ENCODE measurements around the gene DIDO1.
"Not testable (repeated sequence)": the region's sequence is repeated elsewhere in the genome, so short reads cannot be mapped to it uniquely, and the experiment has no call there.

Gene DIDO1

DNA sequence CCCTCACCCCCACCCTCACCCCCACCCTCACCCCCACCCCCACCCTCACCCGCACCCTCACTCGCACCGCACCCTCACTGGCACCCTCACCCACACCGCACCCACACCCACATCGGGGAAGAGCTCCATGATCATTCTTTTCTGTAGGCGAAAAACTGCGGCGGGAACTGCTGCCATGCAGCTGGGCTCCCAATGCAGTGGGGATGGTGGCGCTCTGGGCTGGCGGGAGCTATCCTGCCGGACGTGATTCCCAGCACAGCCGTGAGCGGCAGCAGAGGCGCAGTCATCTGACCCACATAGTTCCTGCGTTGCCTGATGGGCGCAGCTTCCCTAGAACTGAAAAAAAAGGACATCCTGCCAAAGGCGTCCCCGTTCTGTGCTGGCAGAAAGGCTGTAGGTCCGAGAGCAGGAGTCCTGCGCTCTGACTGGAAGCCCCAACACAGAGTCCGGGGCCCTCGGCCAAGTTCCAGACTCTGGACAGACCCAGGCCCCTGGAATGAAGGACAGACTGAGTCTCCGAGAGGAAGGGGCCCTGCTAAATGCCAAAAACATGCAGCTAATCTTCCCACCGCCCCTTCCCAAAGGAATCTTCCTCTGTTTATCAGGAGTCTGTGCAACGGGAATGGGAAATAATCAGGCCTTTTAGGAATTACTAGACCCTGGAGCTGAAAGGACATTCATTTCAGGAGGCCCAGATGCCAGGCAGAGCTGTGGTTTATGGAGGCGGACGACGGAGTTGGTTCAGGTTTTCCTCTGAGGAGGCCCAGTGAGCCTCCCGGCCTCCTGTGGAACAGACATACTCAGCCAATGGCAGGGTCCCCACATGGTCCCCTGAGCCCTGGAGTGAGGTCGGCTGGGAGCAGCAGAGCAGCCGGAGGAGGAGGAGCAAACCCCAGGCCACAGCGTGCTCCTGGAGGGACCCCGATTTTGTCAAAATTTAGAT lies 50.6 kb downstream of the DIDO1 start:
- DNase-seq, result no peak

DNA sequence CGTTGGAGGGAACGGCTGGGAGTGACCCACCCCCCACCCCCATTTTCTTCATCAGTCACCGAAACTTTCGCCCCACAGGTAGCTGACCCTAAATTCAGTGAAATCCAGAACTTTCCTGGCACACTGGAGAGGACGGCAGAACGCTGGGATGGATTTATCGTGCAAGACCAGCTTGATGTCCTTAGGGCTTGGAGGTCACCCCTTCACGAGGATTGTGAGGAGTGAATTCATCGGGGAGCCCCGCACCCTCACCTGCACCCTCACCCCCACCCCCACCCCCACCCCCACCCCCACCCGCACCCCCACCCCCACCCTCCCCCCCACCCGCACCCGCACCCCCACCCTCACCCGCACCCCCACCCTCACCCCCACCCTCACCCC lies 51.4 kb downstream of the DIDO1 start:
- DNase-seq, result no peak

DNA sequence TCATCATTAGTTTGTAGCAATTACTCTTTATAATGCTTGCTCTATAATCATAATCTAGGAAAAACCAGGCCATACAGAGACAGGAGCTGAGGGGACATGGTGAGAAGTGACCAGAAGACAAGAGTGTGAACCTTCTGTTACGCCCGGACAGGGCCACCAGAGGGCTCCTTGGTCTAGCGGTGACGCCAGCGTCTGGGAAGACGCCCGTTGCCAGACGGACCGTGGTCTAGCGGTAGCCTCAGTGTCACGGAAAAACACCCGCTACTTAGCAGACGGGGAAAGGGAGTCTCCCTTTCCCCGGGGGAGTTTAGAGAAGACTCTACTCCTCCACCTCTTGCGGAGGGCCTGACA lies 52.6 kb downstream of the DIDO1 start:
- peak; percentile 51 for DNase-seq

DNA sequence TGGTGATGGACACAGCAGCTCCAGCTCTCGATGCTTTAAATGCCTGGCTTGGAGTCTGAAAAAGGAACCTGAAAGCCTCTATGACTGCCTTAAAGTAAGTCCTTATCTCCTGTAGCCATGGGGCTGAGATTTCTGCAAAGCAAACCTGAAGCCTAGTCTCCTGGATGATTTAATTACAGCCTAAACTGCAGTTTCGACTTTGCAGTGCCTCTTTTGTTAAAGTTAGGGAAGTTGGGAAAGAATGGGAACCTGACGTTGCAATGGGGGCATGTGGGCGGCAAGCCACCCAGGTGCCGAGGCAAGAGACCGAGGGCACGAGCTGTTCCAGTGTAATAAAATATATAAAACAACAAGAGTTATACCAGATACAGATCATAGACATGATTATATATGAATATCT lies 53.0 kb downstream of the DIDO1 start:
- no peak for DNase-seq

DNA sequence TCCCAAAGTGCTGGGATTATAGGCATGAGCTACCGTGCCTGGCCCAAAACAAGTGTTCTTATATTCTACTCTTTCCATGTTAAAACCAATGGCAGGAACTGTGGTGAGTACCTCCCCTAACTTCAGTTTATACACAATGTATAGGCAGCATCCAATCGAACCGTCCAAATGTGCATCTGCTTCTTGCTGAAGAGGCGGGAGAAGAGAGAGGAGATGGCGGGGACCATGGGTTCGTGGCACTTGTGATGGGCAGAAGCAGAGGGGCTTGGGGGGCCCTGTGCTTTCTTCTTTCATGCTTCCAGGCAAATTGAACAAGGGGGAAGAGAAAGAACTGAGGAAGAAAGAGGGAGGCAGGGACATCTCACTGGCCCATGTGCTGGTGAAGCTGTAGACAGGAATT lies 53.4 kb downstream of the DIDO1 start:
- DNase-seq, result no peak

DNA sequence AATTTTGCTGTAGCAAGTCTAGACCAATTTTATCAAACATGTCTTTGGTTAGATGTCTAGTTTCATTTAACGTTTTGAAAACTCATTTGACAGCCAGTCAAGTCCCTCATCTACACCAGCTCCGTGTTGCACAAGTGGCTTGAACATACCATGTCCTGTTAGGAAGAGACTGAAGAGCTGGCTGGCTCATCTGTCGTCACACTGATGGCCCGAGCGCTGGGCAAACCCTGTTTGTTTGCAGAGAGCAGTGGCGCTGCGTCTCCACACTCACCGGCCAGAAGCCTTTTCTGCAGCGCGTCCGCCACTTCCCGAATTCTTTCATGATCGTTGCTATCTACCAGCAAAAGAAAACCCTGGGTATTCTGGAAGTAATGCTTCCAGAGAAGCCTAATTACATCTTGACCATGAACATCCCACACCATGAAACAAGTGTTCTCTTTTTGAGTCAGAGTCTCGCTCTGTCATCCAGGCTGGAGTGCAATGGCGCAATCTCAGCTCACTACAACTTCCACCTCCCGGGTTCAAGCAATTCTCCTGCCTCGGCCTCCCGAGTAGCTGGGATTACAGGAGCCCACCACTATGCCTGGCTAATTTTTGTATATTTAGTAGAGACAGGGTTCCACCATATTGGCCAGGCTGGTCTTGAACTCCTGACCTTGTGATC lies 54.0 kb downstream of the DIDO1 start:
- no peak for DNase-seq

DNA sequence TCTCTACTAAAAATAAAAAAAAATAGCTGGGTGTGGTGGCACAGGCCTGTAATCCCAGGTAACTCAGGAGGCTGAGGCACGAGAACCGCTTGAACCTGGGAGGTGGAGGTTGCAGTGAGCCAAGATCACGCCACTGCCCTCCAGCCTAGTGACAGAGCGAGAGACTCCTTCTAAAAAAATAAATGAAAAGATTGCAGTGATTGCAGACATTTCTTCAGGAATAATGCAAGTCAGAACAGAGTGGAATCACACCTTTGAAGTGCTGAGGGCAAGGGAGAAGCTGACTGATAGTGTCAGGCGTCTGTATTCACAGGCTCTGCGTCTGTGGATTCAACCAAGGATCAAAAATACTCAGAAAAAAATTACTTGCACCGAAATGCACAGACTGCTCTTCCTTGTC lies 62.1 kb downstream of the DIDO1 start:
- DNase-seq, result no peak

DNA sequence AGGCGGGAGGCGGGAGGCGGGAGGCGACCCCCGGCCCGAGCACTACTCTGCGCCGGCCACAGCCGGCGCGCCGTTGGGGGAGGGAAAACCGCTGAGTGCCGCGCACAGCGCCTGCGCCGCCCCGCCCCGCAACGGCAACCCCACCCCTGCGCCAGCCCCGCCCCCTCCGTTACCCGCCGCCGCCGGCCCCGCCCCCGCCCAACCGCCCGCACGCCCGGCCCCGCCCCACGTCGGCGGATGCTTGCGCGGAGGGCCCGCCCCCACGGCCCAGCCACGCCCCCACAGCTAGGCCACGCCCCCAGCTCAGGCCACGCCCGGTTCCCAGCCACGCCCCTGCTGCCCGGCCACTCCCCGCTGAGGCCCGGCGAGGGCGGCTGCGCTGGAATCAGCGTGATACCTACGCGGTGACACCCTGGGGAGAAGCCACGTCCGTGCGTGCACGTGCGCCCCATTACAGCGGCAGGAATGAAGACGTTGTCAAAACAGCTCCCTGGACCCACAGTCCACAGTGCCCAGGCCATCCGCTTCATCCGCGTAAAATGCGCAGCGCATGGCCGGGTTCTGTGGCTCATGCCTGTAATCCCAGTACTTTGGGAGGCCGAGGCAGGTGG lies 64.5 kb downstream of the DIDO1 start, which contains the start of gene TCFL5:
Gene TCFL5, minus strand, starts transcription at position 97 of the 611 bp plus-strand sequence. CDS start 152 bp downstream, outside the sequence.
- DNase-seq, result peak; percentile 99

DNA sequence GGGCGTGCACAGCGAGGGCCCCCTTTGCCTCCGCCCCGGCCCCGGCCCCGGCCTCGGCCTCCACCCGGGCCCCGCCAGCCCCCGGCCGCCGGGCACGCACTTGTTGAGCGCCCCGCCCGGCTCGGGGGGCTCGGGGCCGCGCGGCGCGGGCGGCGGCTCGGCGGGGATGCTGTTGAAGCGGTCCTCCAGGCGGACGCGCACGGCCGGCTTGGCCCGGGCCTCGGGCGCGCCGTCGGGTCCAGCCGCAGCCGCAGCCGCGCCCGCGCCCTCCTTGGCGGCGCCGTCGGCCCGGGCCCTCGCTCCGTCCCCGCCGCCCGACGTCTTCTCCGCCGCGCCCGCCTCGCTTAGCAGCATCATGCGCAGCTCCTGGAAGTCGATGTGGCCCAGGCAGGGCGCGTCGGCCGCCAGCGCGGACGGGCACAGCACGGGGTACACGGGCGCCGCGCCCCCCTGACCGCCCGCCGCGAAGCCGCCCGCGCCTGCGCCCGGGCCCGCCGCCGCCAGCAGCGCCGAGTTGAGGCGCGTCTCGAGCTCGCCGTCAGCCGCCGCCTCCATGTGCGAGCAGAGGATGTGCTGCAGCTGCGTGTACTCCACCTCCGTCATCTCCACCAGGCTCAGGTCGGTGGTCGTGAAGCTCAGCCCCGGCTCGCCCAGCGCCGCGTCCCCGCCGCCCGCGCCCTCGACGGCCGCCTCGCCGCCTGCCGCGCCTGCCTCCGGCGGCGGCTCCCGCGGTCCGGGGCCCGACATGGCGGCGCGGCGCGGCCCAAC lies 65.2 kb downstream of the DIDO1 start:
- peak; percentile 57 for DNase-seq

DNA sequence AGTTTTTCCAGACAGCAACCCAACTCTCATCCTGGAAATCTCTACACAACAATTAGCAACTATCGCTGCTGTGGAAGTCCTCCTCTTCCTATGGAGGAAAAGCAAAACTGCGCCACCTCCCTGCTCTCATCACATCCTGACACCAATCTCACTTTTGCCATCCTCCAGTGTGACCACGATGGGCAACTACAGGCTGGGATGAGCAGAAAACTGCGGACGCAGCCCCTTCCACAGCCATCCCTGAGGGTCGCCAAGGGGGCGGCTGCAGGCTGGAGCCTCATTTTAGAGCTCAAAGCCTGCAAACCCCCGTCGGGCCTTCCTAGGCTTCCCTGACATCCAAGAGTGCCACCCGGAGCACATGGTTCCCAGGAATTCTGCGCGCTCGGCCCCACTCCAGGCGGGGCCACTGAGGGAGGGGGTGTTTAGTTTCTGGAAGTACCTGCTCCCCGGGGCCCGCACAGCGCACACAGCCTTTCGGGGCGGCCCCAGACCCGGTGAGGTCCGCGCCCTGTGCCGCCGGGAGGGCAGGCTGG lies 65.8 kb downstream of the DIDO1 start:
- DNase-seq, result no peak

DNA sequence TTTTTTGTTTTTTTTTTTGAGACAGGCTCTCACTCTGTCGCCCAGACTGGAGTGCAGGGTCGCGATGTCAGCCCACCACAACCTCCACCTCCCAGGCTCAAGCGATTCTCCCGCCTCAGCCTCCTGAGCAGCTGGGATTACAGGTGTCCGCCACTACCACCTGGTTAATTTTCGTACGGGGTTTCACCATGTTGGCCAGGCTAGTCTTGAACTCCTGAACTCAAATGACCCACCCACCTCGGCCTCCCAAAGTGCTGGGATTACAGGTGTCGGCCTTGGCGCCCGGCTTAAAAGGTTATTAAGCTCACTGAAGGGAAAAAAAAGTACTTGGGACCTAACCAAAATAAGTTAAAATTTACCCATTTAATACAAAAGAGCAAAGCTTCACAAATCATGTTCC lies 66.6 kb downstream of the DIDO1 start:
- no peak for DNase-seq

DNA sequence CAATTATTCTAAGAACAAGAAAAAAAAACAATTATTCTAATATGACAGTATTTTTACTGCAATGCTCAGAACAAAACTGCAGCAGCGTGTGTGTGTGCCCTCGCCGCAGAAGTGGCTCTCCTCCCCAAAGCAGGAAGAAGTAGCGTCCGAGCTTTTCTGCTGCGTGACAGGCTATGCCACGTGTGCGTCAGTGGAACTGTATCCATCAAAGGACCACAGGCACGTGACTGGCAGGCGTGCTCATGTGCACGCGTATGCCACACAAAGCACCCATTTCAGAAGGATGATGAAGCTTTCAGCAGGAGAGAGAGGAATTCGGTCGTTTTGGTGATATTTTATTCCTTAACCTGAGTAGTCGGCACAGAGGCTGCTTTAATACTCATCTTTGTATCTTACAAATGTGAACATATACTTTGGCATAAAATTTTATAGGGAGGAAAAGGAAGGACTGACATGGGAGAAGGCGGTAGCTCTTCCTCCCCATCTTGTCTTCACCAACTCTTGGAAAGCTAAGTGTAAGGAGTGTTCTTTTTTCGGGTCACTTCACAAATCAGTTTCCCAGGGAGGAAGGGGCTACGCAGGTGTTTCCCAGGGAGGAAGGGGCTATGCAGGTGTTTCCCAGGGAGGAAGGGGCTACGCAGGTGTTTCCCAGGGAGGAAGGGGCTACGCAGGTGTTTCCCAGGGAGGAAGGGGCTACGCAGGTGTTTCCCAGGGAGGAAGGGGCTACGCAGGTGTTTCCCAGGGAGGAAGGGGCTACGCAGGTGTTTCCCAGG lies 68.1 kb downstream of the DIDO1 start:
- no peak for DNase-seq

DNA sequence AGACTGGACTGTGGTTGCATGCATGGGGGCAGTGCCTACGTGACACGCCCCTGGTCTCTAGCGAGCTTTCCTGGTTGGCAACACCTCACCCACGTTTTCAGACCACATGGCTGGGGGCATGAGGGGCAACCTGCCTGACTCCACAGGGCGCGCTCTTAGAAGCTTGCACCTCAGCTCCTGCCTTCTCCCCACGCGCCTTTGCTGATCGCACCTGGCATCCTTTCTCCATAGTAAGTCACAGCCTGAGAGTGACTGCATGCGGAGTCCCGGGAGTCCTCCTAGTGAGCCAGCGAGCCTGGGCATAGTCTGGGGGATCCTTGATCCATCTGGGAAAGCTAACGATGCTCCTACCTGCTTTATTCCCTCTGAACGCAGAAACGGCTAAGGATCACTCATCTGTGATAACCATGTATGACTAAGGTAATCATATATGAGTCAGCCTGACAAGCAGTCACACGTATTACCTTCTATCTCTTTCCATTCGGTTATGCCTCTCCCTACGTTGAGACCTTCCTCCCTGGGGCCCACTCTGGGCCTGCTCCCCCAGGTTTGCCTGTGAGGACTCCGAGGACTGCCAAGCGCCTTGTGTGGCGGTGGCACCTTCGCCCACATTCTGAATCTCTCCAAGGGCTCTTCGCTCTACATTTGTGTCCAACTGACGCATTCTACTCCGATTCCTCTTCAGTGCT lies 69.2 kb downstream of the DIDO1 start:
- no peak for DNase-seq

DNA sequence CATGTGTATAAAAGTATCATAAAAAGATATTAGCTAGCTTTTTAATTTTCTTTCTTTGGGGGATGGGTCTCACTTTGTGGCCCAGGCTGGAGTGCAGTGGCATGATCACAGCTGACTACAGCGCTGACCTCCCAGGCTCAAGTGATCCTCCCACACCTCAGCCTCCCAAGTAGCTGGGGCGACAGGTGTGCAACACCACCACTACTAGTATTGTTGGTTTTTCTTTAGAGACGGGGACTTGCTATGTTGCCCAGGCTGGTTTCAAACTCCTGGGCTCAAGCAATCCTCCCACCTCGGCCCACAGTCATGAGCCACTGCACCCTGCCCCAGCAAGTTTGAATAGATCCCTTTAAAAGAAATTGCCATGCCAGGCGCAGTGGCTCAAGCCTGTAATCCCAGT lies 71.2 kb downstream of the DIDO1 start:
- no peak for DNase-seq

DNA sequence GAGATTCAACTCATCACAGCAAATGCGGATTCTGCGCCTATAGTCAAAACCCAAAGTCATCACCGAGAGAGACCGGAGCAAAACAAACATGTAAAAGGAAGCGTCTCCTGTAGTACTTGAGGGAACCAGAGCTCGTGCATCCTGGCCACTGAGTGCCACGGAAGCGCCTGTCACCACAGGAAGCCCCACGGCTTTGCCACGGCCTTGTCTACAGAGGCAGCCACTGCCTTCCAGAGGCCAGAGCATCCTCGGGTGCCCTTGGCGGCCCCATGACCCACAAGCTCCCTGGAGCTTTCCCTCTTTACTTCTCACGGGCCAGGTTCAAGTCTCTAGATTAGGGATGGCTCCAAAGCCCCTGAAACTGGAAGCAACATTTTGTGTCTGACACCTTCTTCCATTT lies 72.2 kb downstream of the DIDO1 start:
- DNase-seq, result no peak

DNA sequence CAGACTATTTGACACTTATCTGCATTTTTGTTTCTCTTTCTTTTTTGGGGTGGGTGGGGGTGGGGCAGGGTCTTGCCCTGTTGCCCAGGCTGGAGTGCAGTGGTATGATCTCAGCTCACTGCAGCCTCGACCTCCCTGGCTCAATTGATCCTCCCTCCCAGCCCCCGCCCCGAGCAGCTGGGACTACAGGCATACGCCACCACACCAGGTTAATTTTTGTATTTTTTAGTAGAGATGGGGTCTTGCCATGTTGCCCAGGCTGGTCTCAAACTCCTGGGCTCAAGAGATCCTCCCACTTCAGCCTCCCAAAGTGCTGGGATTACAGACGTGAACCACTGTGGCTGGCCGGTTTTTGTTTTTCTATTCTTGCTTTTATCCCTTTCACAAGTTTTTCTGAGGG lies 73.0 kb downstream of the DIDO1 start:
- not testable (repeated sequence) for DNase-seq

DNA sequence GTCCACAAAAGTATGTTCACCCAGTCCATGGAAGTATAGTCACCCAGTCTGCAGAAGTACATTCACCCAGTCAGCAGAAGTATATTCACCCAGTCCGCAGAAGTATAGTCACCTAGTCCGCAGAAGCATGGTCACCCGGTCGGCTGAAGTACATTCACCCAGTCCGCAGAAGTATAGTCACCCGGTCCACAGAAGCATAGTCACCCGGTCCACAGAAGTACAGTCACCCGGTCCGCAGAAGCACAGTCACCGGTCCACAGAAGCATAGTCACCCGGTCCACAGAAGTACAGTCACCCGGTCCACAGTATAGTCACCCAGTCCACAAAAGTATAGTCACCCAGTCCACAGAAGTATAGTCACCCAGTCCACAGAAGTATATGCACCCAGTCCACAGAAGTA lies 73.5 kb downstream of the DIDO1 start:
- DNase-seq, result no peak

DNA sequence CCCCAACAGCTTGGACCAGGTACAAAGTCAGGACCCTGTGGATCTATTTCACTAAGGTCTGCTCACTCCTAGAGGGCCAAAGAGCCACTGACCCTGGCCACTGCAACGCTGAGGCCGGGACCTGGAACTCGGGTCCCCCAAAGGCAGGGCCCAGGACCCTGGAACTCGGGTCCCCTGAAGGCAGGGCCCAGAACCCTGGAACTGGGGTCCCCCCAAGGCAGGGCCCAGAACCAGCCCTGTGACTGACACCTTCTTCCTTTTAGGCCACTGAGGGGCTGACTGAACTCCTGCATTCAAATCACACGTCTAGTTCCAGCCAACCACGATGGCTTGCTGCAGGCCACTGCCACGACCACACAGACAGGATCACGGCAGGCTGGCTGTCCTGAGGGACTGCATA lies 74.1 kb downstream of the DIDO1 start:
- no peak for DNase-seq

DNA sequence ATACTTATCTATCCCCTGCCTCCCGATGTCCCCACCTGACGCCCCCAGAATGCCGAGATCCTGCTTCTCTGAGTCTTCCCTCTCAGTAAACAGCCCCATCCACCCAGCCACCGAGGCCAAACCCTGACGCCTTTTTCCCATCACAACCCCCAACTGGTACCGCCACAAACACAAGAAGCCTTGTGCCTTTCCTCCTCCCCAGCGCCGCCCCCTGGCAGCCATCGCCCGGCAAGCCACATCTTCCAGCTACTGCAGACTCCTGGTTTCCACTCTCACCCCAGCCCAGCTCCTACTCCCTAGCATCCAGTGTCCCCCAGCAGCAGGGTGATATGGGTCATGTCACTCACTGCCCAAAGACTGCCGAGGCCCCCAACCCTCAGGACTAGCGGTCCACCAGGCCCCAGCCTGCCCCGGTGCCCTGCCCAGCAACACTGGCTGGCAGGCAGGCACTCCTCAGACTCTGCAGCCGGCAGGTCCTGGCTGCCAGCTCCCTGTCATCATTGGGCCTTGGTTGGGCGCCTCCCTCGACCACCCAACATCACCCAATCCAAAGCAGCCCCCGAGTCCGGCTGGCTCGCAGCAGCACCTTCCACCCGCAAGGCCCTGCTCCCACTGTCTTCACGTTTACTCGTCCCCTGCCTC lies 75.9 kb downstream of the DIDO1 start:
- no peak for DNase-seq

DNA sequence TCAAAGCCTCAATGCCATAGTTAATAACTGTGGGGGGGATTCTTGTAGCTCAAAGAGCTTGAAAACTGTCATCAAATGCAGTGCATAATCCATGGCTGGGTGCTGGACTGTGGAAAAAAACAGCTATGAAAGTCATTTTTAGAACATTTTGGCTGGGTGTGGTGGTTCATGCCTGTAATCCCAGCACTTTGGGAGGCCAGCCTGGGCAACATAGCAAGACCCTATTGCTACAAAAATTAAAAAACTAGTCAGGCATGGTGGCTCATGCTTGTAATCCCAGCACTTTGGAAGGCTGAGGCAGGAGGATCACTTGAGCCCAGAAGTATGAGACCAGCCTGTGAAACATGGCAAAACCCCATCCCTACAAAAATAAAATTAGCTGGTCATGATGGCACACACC lies 76.9 kb downstream of the DIDO1 start:
- DNase-seq, result no peak

DNA sequence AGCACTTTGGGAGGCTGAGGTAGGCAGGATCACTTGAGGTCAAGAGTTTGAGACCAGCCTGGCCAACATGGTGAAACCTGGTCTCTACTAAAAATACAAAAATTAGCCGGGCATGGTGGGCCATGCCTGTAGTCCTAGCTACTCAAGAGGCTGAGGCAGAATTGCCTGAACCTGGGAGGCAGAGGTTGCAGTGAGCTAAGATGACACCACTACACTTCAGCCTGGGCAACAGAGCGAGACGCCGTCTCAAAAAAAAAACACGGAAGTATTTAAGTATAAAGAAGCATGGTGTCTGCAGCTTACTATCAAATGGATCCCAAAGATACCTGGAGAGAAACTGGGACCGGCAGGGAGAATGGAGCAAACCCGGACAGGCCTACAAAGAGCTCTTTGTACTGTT lies 77.4 kb downstream of the DIDO1 start:
- DNase-seq, result not testable (repeated sequence)
